GM12891 (cell line): ENCODE data around the gene KIF13A.
"Not testable (repeated sequence)": the region's sequence is repeated elsewhere in the genome, so short reads cannot be mapped to it uniquely, and the experiment has no call there.

Experiments used
- DNase-seq: peaks from one replicate; pipeline ENCODE4 v3.0.0; 2011; ENCODE audit warnings: low spot score; ENCODE audit not compliant: insufficient read length
- FAIRE-seq: peaks from 2 replicates; lab custom pipeline; 2011; peaks lifted over from hg19 to GRCh38; lab: Jason Lieb, UNC
- PAX5 ChIP-seq: IDR thresholded peaks from 2 replicates; pipeline ENCODE4 v1.6.1; 2011; ENCODE audit warnings: low read length, moderate library complexity, mild to moderate bottlenecking; ENCODE audit not compliant: insufficient read depth, severe bottlenecking
- POLR2A ChIP-seq: IDR thresholded peaks from 2 replicates; pipeline ENCODE4 v1.6.1; 2011; ENCODE audit warnings: low read depth, low read length, control low read depth
- POLR2AphosphoS5 ChIP-seq: IDR thresholded peaks from 2 replicates; pipeline ENCODE4 v1.6.1; 2011; ENCODE audit warnings: low read depth, low read length, control low read depth
- POU2F2 ChIP-seq: IDR thresholded peaks from 2 replicates; pipeline ENCODE4 v1.6.1; 2011; ENCODE audit warnings: low read depth, mild to moderate bottlenecking, control low read depth, low read length, moderate library complexity
- SPI1 ChIP-seq: IDR thresholded peaks from 2 replicates; pipeline ENCODE4 v1.6.1; 2011; ENCODE audit warnings: low read depth, low read length, control low read depth
- TAF1 ChIP-seq: IDR thresholded peaks from 2 replicates; pipeline ENCODE4 v1.6.1; 2011; ENCODE audit warnings: low read depth, low read length, control low read depth

Gene KIF13A

GRCh38 chr6:17957498-17957897, 29.9 kb downstream of the KIF13A start:
- no peak for DNase-seq
- no peak for TF ChIP-seq PAX5
- no peak for TF ChIP-seq SPI1
- TF ChIP-seq POLR2AphosphoS5 = no peak
- TF ChIP-seq TAF1 = no peak
- TF ChIP-seq POU2F2 = no peak
- no peak for TF ChIP-seq POLR2A
- no peak for FAIRE-seq

GRCh38 chr6:17957086-17957485, 30.3 kb downstream of the KIF13A start:
- FAIRE-seq (no peak), DNase-seq (no peak)
- no peak for TF ChIP-seq POLR2AphosphoS5
- TF ChIP-seq SPI1 = no peak
- no peak for TF ChIP-seq POLR2A
- no peak for TF ChIP-seq PAX5
- TF ChIP-seq TAF1 = no peak
- TF ChIP-seq POU2F2 = no peak

- TF ChIP-seq TAF1 (no peak), SPI1 (no peak), POLR2AphosphoS5 (no peak)
- DNase-seq = no peak
- FAIRE-seq = no peak
Observed at GRCh38 chr6:17950095-17950494, 37.3 kb downstream of the KIF13A start.

- FAIRE-seq (no peak), DNase-seq (no peak)
Observed at GRCh38 chr6:17949168-17949567, 38.3 kb downstream of the KIF13A start.

GRCh38 chr6:17948725-17949124, 38.7 kb downstream of the KIF13A start:
- DNase-seq (no peak), FAIRE-seq (no peak)
- no peak for TF ChIP-seq SPI1
- TF ChIP-seq POLR2A = no peak
- no peak for TF ChIP-seq POU2F2
- no peak for TF ChIP-seq PAX5
- TF ChIP-seq TAF1 = no peak
- TF ChIP-seq POLR2AphosphoS5 = no peak

More at GRCh38 chr6:17949168-17949567, 38.3 kb downstream of the KIF13A start:
- TF ChIP-seq PAX5 = no peak
- TF ChIP-seq POU2F2 = no peak
- TF ChIP-seq POLR2A = no peak
- no peak for TF ChIP-seq TAF1
- no peak for TF ChIP-seq SPI1
- TF ChIP-seq POLR2AphosphoS5 = no peak

- not testable (repeated sequence) for FAIRE-seq
Observed at GRCh38 chr6:17947574-17947973, 39.9 kb downstream of the KIF13A start.

GRCh38 chr6:17945575-17945974, 41.9 kb downstream of the KIF13A start:
- FAIRE-seq (no peak), DNase-seq (no peak)
- TF ChIP-seq TAF1 (no peak), POLR2AphosphoS5 (no peak), PAX5 (no peak), POLR2A (no peak), SPI1 (no peak), POU2F2 (no peak)

More at GRCh38 chr6:17947574-17947973, 39.9 kb downstream of the KIF13A start:
- DNase-seq = not testable (repeated sequence)

GRCh38 chr6:17945111-17945510, 42.3 kb downstream of the KIF13A start:
- TF ChIP-seq POLR2A (no peak), POLR2AphosphoS5 (no peak), PAX5 (no peak)
- FAIRE-seq (no peak), DNase-seq (no peak)

- TF ChIP-seq POU2F2 (no peak), TAF1 (no peak), SPI1 (no peak), PAX5 (no peak), POLR2A (no peak), POLR2AphosphoS5 (no peak)
- FAIRE-seq (no peak), DNase-seq (no peak)
Observed at GRCh38 chr6:17941318-17941717, 46.1 kb downstream of the KIF13A start.

GRCh38 chr6:17940151-17940792, 47.2 kb downstream of the KIF13A start:
- FAIRE-seq = no peak
- no peak for DNase-seq
- TF ChIP-seq SPI1 (no peak), PAX5 (no peak), POU2F2 (no peak), TAF1 (no peak), POLR2A (no peak), POLR2AphosphoS5 (no peak)

GRCh38 chr6:17938901-17939300, 48.5 kb downstream of the KIF13A start:
- no peak for TF ChIP-seq POLR2A
- TF ChIP-seq POLR2AphosphoS5 = no peak
- TF ChIP-seq SPI1 = no peak
- TF ChIP-seq POU2F2 = no peak
- TF ChIP-seq TAF1 = no peak
- no peak for TF ChIP-seq PAX5
- FAIRE-seq = no peak
- DNase-seq = no peak
